Stimulated activated CD4-positive, alpha-beta T cell treated with anti-CD3 and anti-CD28 coated beads, Interleukin-2, amount 100 ng/mL, for 48 hours (primary cell): ENCODE results near the gene CCDC116.

ENCODE experiments used
- DNase-seq, 2 donors: peaks; one replicate each; pipeline ENCODE4 v3.0.0-alpha.2; 2020

The CCDC116 gene

DNA sequence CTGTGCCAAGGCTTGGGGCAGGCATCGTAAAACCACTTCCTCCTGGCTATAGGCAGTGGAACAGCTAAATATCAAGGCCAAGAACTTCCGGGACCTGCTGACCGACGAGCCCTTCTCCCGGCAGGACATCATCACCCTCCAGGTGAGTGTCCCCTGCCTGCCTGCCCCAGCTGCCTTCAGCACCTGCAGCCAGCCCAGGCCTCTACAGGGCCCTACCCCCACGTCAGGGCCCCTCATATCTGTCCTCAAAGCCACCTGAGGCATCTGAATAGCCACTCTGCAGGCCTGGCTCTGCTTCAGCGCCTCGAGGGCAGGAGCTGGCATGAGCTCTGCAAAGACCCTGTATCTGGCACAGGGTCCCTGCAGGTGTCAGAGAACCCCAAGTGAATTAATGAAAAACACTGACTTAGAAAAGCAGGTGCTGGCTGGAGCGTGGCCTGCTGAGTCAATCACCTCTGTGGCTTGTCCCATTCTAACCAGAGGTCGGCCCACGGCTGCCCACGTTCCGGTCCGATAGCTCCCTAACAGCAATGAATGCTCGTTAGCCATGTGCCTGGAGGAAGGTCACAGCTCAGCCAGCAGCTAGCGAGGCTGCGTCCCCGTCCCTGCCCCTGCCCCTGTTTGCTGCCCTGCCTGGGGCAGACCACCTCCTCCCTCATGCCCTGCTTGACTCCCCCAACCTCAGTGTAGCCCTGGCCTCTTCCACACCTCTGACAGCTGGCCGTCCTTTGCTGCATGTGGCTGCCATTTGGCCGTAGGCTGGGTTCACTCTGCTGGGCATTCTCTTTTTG is 50.0 kb downstream of the CCDC116 start:
- DNase-seq: no peak

GRCh38 chr22:21683401-21683811 is 50.8 kb downstream of the CCDC116 start:
- DNase-seq: no peak

DNA sequence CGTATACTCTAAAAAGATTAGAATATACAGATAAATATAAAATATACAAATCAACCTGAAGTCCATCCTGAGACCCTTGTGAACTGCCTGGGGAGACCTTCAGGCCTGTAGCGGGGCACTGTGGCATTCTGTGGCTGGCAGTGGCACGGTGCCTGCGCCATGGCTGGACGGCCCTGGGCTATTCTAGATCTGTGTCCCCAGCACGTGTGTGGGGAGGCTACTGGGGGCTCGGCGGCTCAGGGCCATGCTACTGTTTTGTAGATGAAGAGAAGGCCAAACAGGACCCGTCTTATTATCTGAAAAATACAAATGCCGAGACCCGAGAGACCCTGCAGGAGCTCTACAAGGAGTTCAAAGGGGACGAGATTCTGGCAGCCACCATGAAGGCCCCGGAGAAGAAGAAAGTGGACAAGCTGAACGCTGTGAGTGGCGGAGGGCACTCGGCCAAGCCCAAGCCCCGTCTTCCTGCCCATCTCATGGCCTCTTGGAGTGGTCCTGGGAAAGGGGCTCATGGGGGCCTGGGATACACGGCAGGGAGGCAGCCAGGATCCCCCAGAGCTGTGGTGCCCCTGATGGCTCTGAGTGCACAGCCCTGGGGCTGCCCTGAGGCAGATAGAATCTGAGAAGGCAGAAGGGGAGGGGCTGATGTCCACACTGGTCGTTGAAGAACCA is 52.1 kb downstream of the CCDC116 start:
- DNase-seq: no peak

GRCh38 chr22:21685164-21685513 is 52.6 kb downstream of the CCDC116 start:
- no peak for DNase-seq

GRCh38 chr22:21686193-21686608 is 53.6 kb downstream of the CCDC116 start:
- no peak for DNase-seq
